Measurements from ENCODE around the gene VPS8. TPM values are rescaled to one million over a fixed set of nuclear protein-coding genes. Genes with fewer than 3 reads are reported as not detected.

VPS8 gene
- total RNA-seq, 2 experiments from 2014 or later: 30.2 to 33.3 TPM

DNA sequence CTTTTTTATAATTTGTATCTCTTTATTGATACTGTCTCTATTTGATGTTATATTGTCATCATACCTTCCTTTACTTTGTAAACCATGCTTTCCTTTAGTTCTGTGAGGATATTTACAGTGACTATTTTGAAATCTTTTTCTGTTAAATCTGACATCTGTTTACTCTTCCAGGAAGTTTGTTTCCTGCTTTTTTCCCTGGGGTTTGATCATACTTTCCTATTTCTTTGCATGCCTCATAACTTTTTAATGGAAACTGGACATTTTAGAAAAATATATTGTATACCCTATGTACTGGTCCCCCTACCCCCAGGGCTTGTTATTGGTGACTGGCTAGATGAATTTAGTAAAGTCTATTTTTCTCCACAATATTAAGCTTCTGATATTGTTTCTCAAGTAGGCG, 225.8 kb downstream of the VPS8 start:
- H3K4me1 Mint-ChIP-seq (ENCODE audit: low read depth): no peaks in the 10 kb centered on the region
- intact Hi-C loops (cut with micrococcal nuclease): no loop called here
- DNase-seq: no peak
- ChIA-PET CTCF (no interaction called here), POLR2A (no interaction called here)
- H3K36me3 Mint-ChIP-seq (ENCODE audit: low read depth): peaks cover 48% of the 10 kb centered on the region
- peaks cover 26% of the 10 kb centered on the region for H3K9me3 Mint-ChIP-seq
- TF ChIP-seq, protein P1, sequence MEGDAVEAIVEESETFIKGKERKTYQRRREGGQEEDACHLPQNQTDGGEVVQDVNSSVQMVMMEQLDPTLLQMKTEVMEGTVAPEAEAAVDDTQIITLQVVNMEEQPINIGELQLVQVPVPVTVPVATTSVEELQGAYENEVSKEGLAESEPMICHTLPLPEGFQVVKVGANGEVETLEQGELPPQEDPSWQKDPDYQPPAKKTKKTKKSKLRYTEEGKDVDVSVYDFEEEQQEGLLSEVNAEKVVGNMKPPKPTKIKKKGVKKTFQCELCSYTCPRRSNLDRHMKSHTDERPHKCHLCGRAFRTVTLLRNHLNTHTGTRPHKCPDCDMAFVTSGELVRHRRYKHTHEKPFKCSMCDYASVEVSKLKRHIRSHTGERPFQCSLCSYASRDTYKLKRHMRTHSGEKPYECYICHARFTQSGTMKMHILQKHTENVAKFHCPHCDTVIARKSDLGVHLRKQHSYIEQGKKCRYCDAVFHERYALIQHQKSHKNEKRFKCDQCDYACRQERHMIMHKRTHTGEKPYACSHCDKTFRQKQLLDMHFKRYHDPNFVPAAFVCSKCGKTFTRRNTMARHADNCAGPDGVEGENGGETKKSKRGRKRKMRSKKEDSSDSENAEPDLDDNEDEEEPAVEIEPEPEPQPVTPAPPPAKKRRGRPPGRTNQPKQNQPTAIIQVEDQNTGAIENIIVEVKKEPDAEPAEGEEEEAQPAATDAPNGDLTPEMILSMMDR (IDR thresholded peaks at IDR 0.05): no peak
- no peak for ATAC-seq
- no peak overlapping the region for H3K27ac Mint-ChIP-seq
- H3K27me3 Mint-ChIP-seq: no peaks in the 10 kb centered on the region
- no peak overlapping the region for H3K4me3 Mint-ChIP-seq

DNA sequence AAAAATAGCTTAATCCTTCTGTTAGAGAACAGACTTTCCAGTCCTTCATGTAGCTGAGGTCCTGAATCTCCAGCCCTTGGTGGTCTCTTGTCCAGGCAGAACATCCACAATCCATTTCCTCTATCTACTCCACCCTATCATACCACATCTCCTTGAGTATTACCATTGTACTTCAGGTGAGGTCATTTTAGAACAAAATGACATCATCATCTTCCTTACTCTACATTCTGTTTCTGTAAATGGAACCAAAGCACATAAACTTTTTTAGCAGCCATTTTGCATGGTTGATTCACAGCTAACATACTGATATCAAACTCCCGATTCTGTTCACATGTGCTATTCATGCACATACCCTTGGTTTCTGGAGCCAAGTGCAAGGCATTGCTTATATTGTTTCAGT, 228.5 kb downstream of the VPS8 start:
- no peaks in the 10 kb centered on the region for H3K27me3 Mint-ChIP-seq
- ATAC-seq: no peak
- TF ChIP-seq, protein P1 (IDR thresholded peaks at IDR 0.05): no peak
- intact Hi-C loops (cut with micrococcal nuclease): no loop called here
- H3K36me3 Mint-ChIP-seq (ENCODE audit: low read depth): peaks cover 26% of the 10 kb centered on the region
- ChIA-PET POLR2A (no interaction called here), CTCF (no interaction called here)
- H3K4me1 Mint-ChIP-seq (ENCODE audit: low read depth): no peaks in the 10 kb centered on the region
- no peak overlapping the region for H3K4me3 Mint-ChIP-seq
- no peak for DNase-seq
- no peak overlapping the region for H3K27ac Mint-ChIP-seq
- H3K9me3 Mint-ChIP-seq: peaks cover 15% of the 10 kb centered on the region

DNA sequence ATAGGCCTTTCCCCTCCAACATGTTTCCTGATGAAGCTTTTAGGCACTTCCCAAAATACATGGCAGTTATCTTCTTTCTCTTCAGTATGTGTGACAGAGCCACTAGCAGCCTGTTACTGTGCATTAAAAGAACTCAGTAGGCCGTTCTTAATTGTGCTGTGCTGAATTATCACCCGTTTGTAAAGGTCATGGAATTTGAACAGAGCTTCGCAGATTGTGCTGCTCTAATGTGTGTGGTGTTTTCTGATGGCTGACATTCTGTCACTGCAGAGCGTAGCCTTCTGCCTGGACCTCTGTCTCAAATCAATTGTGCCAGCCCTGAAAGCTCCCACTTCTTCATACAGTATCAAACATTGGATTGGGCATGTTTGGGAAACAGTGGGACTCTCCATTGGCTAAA, 229.6 kb downstream of the VPS8 start:
- ChIA-PET CTCF (no interaction called here), POLR2A (interaction anchor here (1.0 kb wide), 1 partner anchor 350 kb away, joined by 3 read pairs; no protein-coding TSS in a partner anchor)
- intact Hi-C loops (cut with micrococcal nuclease): no loop called here
- no peaks in the 10 kb centered on the region for H3K27me3 Mint-ChIP-seq
- no peak for ATAC-seq
- no peaks in the 10 kb centered on the region for H3K4me1 Mint-ChIP-seq (ENCODE audit: low read depth)
- H3K36me3 Mint-ChIP-seq (ENCODE audit: low read depth): peaks cover 20% of the 10 kb centered on the region
- no peak overlapping the region for H3K4me3 Mint-ChIP-seq
- peaks cover 10% of the 10 kb centered on the region for H3K9me3 Mint-ChIP-seq
- TF ChIP-seq, protein P1 (IDR thresholded peaks at IDR 0.05): no peak
- H3K27ac Mint-ChIP-seq: no peak overlapping the region
- no peak for DNase-seq

DNA sequence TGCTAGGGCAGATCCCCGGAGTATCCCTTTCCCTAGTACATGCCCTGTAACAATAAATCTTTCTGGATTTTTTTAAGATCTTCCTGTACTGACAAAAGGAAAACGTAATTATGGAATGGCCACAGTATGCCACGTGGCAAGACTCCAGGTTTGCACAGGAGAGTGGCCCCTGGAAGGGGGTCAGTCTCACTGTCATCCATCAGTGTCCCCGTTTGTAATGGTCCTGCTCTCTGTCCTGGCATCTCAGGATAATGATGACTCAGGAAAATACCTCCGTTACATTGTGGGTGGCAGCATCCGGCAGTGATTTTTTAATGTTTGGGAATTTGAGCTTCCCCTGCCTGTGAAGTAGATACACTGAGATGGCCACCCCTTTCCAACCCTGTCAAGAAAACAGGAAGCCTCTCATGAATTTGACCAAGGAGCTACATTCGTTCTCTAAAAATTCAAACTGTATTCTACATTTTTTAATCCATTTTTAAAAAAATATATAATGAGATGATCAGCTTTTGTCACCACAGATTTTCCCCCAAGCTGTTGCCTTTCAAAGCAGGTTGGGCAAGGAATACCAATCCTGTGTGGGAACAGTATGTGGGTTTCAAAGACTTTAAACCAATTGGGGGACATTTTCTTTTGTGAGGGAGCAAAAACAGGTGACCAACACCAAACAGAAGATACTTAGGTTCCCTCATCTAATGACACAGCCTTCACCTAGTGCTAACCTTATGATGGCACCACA, 230.5 kb downstream of the VPS8 start:
- Mint-ChIP-seq H3K4me1 (ENCODE audit: low read depth) (no peaks in the 10 kb centered on the region), H3K4me3 (no peak overlapping the region), H3K36me3 (ENCODE audit: low read depth) (peaks cover 17% of the 10 kb centered on the region), H3K27ac (no peak overlapping the region), H3K9me3 (peaks cover 4% of the 10 kb centered on the region), H3K27me3 (no peaks in the 10 kb centered on the region)
- ATAC-seq: no peak
- ChIA-PET POLR2A (no interaction called here), CTCF (no interaction called here)
- TF ChIP-seq, protein P1 (IDR thresholded peaks at IDR 0.05): no peak
- intact Hi-C loops (cut with micrococcal nuclease): no loop called here
- DNase-seq: no peak

DNA sequence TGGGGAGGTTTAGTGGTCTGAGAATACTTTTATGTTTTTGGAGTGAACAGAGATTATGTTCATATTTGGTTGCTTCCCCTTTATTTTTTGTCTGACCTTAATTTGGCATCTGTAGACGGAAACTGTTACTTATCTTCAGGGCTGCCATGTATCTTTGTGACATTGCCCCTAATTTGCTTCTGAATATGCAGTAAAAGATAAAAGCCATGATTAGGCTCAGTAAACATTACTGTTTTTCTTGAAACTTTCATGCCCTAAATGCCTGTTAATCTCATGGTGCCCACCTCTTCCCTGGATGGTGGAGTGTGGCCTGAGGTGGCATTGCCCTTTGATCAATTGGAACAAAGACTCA, 234.2 kb downstream of the VPS8 start:
- no peak overlapping the region for H3K4me3 Mint-ChIP-seq
- no peak overlapping the region for H3K27ac Mint-ChIP-seq

More for the DNA sequence above, 234.2 kb downstream of the VPS8 start:
- POLR2A ChIA-PET: no interaction called here
- intact Hi-C loops (cut with micrococcal nuclease): no loop called here
- ATAC-seq (no peak), DNase-seq (no peak)
- CTCF ChIA-PET: no interaction called here
- peaks cover 44% of the 10 kb centered on the region for H3K36me3 Mint-ChIP-seq (ENCODE audit: low read depth)
- no peaks in the 10 kb centered on the region for H3K4me1 Mint-ChIP-seq (ENCODE audit: low read depth)
- TF ChIP-seq, protein P1 (IDR thresholded peaks at IDR 0.05): no peak
- H3K9me3 Mint-ChIP-seq: no peaks in the 10 kb centered on the region
- H3K27me3 Mint-ChIP-seq: no peaks in the 10 kb centered on the region

All from activated CD8-positive, alpha-beta T cell treated with anti-CD3 and anti-CD28 coated beads for 36 hours (primary cell).